Osteoblast (primary cell): ENCODE data around the gene LSG1. TPM values are rescaled to one million over a fixed set of nuclear protein-coding genes. Genes with fewer than 3 reads are reported as not detected.
A peak's percentile ranks its signal among the peaks of the same experiment; 100 is the strongest.

Experiments used
- DNase-seq: peaks from one replicate; pipeline ENCODE4 v3.0.0; 2011; ENCODE audit warnings: low spot score, mixed read lengths; ENCODE audit not compliant: insufficient read length; ENCODE audit errors: missing footprints
- H2AFZ ChIP-seq: 2 replicates; pipeline ENCODE4 v1.6.0; 2011; ENCODE audit warnings: mild to moderate bottlenecking, low read length
- H3K27ac ChIP-seq: 2 replicates; pipeline ENCODE4 v1.5.1; 2011; ENCODE audit warnings: mild to moderate bottlenecking, low read depth, low read length, moderate library complexity
- H3K27me3 ChIP-seq: 2 replicates; pipeline ENCODE4 v1.6.0; 2012; ENCODE audit warnings: mild to moderate bottlenecking, control low read depth, inconsistent platforms, low read length, moderate library complexity; ENCODE audit not compliant: insufficient read depth
- H3K36me3 ChIP-seq: 2 replicates; pipeline ENCODE4 v1.5.1; 2011; ENCODE audit warnings: mild to moderate bottlenecking, low read length, control low read depth, moderate library complexity; ENCODE audit not compliant: insufficient read depth
- H3K4me1 ChIP-seq: 2 replicates; pipeline ENCODE4 v1.5.1; 2011; ENCODE audit warnings: mild to moderate bottlenecking, low read length, control low read depth, moderate library complexity; ENCODE audit not compliant: insufficient read depth
- H3K4me2 ChIP-seq: 2 replicates; pipeline ENCODE4 v1.6.0; 2011; ENCODE audit warnings: mild to moderate bottlenecking, low read length; ENCODE audit not compliant: insufficient read depth
- H3K4me3 ChIP-seq: fragments of 200-600 bp; sonication (generic); 3 replicates; pipeline ENCODE4 v1.5.1; 2012; ENCODE audit warnings: mild to moderate bottlenecking, low read length, inconsistent platforms; ENCODE audit not compliant: insufficient read depth
- H3K79me2 ChIP-seq: 2 replicates; pipeline ENCODE4 v1.6.0; 2012; ENCODE audit warnings: mild to moderate bottlenecking, low read length, control low read depth, inconsistent platforms; ENCODE audit not compliant: insufficient read depth
- H3K9me3 ChIP-seq: 2 replicates; pipeline ENCODE4 v1.5.1; 2011; ENCODE audit warnings: low read depth, low read length, control low read depth
- H4K20me1 ChIP-seq: 2 replicates; pipeline ENCODE4 v1.6.0; 2012; ENCODE audit warnings: mild to moderate bottlenecking, low read length, control low read depth; ENCODE audit not compliant: insufficient read depth
- total RNA-seq: library from RNA; depleted of rRNA; stranded (reverse); fragments of >200 nt; gene quantifications from 2 replicates; pipeline ENCODE4 v1.2.3, GENCODE V29; 2012
- TF ChIP-seq, protein P1 (sequence below): IDR thresholded peaks from 2 replicates; pipeline ENCODE4 v1.5.1; 2011; ENCODE audit warnings: mild to moderate bottlenecking, low read depth, low read length, moderate library complexity; ENCODE audit errors: extremely low read depth

The LSG1 gene
- total RNA-seq, 1 donor, result 40.9 TPM

DNA sequence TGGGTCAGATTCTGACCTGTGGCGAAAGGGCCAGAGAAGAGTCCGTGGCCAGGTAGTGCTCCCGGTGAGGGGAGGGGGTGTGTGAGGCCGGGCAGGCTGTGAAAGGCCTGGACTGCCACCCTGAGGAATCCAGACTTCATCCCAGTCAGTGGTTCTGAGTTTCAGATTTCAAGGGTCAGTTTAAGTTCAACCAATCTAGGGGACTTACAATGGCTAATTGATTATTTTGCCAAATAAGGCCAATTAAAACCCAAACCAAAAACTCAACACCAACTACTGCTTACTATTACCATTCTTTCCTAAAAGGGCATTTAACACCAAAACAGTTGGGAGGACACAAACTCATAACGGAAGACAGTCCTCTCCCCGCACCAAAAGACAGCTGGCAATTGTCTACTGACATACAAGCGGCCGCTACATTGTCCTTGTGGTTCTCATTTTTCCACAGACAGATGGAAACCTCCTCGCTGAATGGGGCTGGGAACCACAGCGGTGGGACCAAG lies 69.3 kb downstream of the LSG1 start:
- Histone ChIP-seq H3K79me2 (no peaks in the 10 kb centered on the region), H3K9me3 (no peaks in the 10 kb centered on the region), H3K4me2 (no peak overlapping the region), H4K20me1 (no peaks in the 10 kb centered on the region), H3K4me1 (peaks cover 14% of the 10 kb centered on the region), H2AFZ (no peak overlapping the region), H3K36me3 (peaks cover 30% of the 10 kb centered on the region), H3K4me3 (no peak overlapping the region), H3K27me3 (no peaks in the 10 kb centered on the region), H3K27ac (no peak overlapping the region)
- peak; percentile 49 for DNase-seq
- TF ChIP-seq, protein P1, sequence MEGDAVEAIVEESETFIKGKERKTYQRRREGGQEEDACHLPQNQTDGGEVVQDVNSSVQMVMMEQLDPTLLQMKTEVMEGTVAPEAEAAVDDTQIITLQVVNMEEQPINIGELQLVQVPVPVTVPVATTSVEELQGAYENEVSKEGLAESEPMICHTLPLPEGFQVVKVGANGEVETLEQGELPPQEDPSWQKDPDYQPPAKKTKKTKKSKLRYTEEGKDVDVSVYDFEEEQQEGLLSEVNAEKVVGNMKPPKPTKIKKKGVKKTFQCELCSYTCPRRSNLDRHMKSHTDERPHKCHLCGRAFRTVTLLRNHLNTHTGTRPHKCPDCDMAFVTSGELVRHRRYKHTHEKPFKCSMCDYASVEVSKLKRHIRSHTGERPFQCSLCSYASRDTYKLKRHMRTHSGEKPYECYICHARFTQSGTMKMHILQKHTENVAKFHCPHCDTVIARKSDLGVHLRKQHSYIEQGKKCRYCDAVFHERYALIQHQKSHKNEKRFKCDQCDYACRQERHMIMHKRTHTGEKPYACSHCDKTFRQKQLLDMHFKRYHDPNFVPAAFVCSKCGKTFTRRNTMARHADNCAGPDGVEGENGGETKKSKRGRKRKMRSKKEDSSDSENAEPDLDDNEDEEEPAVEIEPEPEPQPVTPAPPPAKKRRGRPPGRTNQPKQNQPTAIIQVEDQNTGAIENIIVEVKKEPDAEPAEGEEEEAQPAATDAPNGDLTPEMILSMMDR, result peak; percentile 18

DNA sequence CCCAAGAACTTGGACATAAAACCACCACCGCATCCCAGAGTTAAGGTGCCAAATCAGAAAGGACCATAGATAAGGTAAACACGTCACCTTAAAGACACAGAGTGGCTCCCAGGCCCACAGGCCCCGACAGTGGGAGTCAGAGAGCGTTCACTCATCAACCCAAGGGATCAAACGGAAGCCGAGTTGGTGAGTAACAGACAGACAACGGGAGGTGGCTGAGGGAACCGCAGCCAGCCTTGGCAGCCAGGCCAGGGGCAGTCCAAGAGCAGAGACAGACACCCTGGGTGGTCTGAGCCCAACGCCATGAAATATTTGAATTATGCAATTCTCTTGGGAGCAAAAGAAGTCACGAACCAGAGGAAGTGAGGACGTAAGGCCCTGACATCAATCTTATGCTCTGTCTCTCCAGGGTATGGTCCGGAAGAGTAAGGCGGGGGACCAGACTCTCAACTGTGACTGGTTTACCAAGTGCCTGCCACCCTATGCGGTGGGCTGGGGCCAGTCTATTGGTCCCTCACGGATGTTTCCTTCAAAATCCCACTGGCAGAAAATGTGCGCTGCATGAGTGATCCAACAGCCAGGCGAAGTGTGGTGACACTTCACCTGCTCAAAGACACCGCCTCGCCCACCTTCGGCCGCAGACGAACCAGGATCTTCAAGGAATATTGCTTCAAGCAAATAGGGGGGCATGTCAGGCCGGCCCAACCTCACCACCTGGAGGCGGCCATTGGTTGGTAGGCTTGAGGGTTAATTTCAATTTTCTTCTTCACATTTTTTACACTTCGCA lies 73.0 kb downstream of the LSG1 start:
- Histone ChIP-seq H3K27ac (peak overlapping the region; percentile 92), H3K27me3 (no peaks in the 10 kb centered on the region), H3K4me3 (peak overlapping the region; percentile 23), H2AFZ (no peak overlapping the region), H3K4me1 (peaks cover 23% of the 10 kb centered on the region), H3K36me3 (peaks cover 24% of the 10 kb centered on the region), H3K4me2 (peak overlapping the region; percentile 56), H3K79me2 (no peaks in the 10 kb centered on the region), H4K20me1 (no peaks in the 10 kb centered on the region), H3K9me3 (no peaks in the 10 kb centered on the region)
- TF ChIP-seq, protein P1, result no peak
- peak; percentile 94 for DNase-seq

DNA sequence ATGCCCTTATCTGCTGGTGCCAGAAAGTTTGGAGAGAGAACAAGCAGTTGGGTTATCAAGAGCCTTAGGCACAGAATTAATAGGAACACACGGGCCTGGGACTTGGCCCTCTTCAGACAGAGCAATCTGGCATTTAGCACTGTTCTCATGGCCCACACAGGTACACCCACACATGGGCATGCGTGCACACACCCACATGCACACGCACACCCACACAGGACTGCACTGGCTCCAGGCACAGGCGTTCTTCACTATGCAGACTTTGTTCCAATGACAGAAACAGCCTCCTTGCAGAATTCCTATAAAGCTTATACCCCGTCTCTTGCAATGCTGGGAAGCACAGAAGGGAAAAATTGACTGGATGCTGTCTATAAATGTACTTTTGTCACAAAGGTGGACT lies 75.1 kb downstream of the LSG1 start:
- no peak overlapping the region for H3K4me3 ChIP-seq
- no peak for DNase-seq
- TF ChIP-seq, protein P1, result no peak

More for the DNA sequence above, 75.1 kb downstream of the LSG1 start:
- no peaks in the 10 kb centered on the region for H3K79me2 ChIP-seq
- H3K36me3 ChIP-seq, result peaks cover 12% of the 10 kb centered on the region
- no peaks in the 10 kb centered on the region for H4K20me1 ChIP-seq
- H3K9me3 ChIP-seq, result no peaks in the 10 kb centered on the region
- H3K27me3 ChIP-seq, result no peaks in the 10 kb centered on the region
- H2AFZ ChIP-seq, result no peak overlapping the region
- peaks cover 36% of the 10 kb centered on the region for H3K4me1 ChIP-seq
- H3K27ac ChIP-seq, result no peak overlapping the region
- H3K4me2 ChIP-seq, result no peak overlapping the region
